GM13977 (cell line): ENCODE results near the gene AGAP5.

Source experiments
- DNase-seq: peaks from one replicate; pipeline ENCODE4 v3.0.0; 2012; ENCODE audit warnings: low spot score
- in situ Hi-C: fragments of 300-500 bp; cut with MboI; formaldehyde crosslinking; loops from one replicate; pipeline ENCODE4 v1.12.0; 2022; ENCODE audit warnings: low sequenced_read_pairs, low pct_unique_long_range_greater_than_20kb, mixed read lengths, inconsistent platforms; ENCODE audit not compliant: unreplicated experiment
- TF ChIP-seq, protein P1 (sequence below): IDR thresholded peaks from 2 replicates; pipeline ENCODE4 v1.5.1; 2012; ENCODE audit warnings: mild to moderate bottlenecking, control low read depth; ENCODE audit not compliant: insufficient read depth; ENCODE audit errors: extremely low read depth, missing control alignments

The AGAP5 gene

DNA sequence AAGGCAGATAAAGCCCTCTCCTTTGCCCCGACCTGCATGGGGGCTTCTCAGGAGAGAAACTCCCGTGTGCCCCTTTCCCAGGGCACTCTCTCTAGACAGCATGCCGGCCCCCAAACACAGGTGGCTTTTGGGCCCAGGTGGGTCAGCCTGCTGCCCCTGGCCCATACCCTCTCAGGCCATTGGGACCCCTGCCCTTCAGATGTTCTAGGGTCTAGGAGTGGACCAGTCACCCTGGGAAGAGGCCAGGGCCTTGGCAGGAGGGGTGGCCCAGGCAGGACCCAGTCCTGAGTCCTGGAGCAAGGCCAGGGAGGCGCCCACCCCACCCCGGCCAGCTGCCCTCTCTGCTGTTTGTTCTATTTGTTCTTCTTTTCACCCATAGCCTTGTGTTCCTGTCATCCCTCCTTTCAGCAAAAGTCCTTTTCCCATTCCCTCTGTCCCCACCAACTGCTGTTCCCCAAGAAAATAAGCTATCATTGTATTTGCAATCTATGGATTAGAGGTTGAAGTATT lies 36.9 kb upstream of the AGAP5 start:
- TF ChIP-seq, protein P1, sequence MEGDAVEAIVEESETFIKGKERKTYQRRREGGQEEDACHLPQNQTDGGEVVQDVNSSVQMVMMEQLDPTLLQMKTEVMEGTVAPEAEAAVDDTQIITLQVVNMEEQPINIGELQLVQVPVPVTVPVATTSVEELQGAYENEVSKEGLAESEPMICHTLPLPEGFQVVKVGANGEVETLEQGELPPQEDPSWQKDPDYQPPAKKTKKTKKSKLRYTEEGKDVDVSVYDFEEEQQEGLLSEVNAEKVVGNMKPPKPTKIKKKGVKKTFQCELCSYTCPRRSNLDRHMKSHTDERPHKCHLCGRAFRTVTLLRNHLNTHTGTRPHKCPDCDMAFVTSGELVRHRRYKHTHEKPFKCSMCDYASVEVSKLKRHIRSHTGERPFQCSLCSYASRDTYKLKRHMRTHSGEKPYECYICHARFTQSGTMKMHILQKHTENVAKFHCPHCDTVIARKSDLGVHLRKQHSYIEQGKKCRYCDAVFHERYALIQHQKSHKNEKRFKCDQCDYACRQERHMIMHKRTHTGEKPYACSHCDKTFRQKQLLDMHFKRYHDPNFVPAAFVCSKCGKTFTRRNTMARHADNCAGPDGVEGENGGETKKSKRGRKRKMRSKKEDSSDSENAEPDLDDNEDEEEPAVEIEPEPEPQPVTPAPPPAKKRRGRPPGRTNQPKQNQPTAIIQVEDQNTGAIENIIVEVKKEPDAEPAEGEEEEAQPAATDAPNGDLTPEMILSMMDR = no peak
- in situ Hi-C loops = loop anchor here (25.0 kb wide), 1 partner anchor 198 kb away; no protein-coding TSS in a partner anchor
- no peak for DNase-seq

DNA sequence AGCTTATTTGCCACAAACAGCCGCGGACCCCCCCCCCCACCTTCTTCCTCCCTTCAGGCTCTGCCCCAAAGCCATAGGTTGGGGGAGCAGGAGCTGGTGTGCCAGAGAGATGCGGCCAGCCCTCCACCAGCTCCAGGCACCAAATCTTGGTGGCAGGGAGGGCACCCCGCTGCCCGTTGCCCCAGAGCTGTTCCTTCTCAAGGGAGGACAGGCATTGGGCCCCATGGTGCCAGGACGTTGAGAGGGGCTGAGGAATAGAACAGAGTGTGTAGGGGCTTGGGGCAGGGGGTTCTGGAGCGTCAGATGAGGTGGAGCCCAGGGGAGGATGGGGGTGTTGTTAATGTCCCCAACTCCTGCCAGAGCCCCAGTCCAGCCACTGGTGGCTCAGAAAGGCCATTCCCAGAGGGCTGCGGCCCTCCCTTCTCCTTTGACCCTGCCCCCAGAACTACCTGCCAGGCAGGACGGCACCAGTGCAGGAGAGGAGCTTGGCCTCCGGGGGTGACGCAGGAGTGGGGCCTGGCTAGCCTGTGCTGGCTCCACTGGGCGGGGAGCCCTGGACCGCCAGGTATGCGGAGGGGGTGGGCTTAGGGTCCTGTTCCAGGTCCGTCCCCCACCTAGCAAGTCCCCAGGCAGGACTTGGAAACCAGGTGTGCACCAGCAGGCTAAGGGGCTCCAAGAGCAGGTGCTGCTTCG lies 36.3 kb upstream of the AGAP5 start:
- no peak for DNase-seq
- TF ChIP-seq, protein P1 = no peak
- in situ Hi-C loops = loop anchor here (25.0 kb wide), 1 partner anchor 197 kb away; no protein-coding TSS in a partner anchor

DNA sequence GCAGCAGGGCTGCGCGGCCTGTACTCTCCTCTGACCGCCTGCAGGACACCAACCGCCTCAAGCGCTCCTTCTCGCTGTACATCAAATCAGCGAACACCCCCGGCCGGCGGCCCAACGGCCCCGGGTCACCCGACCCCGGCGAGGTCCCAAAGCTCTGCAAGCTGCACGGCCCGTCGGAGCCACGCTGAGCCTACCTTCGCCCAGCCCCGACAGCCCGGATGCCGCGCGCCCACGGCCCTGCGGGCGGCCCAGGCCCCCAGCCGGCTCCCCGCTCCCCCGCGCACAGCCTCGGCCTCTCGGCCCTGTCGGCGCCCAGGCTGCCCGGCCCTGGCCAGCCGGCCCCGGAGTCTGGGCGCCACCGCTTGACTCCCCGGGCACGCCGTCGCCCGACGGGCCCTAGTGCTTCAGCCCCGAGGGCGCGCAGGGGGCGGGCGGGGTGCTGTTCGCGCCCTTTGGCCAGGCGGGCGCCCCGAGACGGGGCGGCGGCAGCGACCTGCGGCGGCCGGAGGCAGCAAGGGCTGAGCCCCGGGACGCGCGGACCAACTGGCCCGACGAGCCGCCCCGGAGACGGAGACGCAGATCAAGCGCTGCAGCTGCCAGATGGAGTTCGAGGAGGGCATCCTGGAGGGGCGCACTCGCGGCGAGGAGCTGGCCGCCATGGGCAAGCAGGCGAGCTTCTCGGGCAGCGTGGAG lies 35.2 kb upstream of the AGAP5 start:
- DNase-seq = no peak
- in situ Hi-C loops = loop anchor here (25.0 kb wide), 1 partner anchor 196 kb away; no protein-coding TSS in a partner anchor
- TF ChIP-seq, protein P1 = no peak

DNA sequence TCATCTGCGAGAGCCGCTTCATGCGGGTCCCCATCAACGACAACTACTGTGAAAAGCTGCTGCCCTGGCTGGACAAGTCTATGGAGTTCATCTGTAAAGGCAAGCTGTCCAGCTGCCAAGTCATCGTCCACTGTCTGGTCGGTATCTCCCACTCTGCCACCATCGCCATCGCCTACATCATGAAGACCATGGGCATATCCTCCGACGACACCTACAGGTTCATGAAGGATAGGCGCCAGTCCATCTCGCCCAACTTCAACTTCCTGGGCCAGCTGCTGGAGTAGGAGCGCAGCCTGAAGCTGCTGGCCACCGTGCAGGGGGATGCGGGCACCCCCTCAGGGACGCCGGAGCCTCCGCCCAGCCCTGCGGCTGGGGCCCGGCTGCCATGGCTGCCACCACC lies 34.5 kb upstream of the AGAP5 start:
- TF ChIP-seq, protein P1 = no peak
- in situ Hi-C loops = loop anchor here (25.0 kb wide), 1 partner anchor 195 kb away; no protein-coding TSS in a partner anchor
- DNase-seq = no peak

DNA sequence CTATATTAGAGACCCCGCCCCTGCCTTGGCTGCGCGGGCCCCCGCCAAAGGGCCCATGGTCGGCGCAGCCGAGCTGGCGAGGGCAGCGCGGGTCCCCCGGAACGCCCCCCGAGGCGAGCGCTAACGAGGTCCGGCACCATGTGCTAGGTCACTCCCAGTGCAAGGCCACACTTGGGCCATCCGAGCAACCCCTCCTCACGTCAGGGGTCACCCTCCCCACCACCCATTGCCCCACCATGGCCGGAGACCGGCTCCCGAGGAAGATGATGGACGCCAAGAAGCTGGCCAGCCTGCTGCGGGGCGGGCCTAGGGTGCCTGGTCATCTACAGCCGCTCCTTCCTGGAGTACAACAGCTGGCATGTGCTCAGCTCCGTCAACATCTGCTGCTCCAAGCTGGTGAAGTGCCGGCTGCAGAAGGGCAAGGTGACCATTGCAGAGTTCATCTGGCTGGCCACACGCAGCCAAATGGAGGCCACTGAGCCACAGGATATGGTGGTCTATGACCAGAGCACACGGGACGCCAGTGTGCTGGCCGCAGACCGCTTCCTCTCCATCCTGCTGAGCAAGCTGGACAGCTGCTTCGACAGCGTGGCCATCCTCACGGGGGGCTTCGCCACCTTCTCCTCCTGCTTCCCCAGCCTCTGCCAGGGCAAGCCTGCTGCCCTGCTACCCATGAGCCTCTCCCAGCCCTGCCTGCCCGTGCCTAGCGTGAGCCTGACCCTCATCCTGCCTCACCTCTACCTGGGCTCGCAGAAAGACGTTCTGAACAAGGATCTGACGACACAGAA lies 33.9 kb upstream of the AGAP5 start:
- no peak for DNase-seq
- TF ChIP-seq, protein P1 = no peak
- in situ Hi-C loops = loop anchor here (25.0 kb wide), 1 partner anchor 194 kb away; no protein-coding TSS in a partner anchor
